ENCODE measurements around the gene TVP23C.

Gene TVP23C

DNA sequence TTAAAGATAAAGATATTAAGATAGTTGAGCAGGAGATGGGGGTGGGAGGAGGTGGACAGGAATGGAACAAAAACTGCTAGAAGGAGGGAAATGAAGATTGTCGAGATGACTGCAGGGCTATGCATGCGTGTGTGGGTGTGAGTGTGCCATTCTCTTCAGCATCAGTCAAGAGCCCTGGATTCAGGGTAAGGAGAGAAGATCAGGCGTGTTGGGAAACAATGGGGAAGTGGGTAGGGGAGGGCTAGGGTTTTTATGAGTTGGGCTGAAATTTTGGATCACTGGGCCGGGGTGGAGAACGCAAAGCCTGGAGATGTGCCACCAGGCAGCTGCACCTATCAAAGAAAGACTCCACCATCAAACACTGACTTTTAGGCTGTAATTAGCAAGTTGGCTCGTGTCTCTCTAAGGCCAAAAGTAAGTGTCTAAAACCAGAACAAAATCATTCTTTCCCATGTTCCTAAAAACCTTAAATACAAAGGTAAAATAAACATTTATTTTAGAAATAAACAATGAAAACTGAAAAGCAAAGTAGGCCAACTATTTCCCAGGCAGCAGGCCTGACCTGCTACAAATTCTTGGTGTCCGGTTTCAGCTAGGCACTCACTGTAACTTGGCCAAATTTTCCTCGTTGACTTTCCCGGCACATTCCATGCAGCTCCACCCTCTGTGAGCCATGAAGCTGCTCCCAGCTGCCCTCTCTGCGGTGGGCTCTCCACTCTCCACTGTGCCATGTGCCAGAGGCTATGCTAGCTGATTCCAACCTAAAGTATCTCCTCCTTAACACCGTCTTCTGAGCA lies 100.1 kb downstream of the TVP23C start:
- no peak for DNase-seq

GRCh38 chr17:15457723-15458094 lies 105.6 kb downstream of the TVP23C start:
- DNase-seq, result no peak

DNA sequence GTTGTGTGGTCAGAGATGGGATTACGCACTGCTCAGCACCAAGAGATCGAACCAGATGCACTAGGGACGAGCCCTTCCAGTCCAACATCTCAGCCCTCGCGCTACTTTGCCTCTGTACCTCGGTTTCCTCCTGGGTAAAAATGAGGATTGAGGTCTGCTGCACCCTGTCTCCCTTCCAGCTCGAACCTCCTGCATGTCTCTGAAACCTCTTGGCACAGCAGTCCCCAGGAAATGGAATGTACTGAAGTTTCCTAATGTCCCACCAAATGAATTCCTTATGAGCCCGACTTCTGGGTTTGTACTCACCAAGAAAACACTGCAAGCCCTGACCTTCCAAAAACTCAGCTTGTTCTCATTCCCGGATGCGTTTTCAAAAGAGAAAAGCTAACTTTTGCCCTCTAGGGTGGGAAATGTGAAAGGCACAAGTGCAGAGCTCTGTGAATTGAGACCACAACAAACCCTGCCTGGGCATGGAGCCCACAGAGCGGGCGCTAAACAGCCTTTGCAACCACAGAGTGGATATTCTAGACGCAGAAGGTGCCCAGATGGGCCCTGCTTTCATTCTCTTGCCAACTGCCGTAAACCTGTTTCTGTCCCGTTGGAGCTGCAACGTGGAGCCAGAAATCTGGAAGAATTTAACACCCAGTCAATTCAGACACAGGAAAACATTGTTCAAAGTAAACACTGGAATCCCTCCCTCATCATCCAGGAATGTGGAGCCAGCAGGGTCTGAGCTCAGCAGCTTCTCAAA lies 106.1 kb downstream of the TVP23C start:
- DNase-seq, result no peak

DNA sequence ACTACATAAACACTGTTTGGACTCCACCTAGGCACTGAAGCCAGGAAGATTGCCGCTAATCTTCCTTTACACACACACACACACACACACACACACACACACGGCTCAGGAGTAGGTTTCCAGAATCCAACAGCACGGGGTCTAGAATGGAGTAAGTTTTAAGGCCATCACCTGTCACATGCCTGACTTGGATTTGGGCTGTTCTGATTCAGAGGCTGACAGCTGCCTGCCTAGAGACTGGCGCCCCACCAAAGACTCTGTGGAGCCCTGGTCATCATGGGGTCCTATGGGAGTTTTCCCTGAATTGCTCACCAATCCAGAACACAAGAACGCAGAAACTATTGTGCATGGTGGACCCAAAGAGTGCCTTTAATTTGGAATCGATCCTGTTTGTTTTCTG lies 106.8 kb downstream of the TVP23C start:
- DNase-seq, result no peak

DNA sequence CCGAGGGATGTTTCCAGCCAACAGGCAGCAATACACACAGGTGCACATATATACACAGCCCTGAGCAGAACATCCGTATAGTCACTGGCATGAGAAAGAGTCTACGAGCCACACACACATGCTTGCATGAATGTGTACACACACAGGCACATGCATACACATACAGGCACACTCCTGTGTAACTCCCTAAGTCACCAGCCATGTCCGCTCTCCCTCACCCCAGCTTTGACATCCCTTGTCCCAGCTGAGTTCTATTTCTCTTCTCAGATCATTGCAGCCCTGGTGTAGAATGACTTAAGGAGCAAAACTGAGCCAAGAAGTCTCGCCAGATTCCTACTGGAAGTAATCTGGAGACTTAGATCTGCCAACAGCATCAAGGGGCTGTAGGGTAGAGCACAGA lies 108.9 kb downstream of the TVP23C start:
- DNase-seq, result no peak

DNA sequence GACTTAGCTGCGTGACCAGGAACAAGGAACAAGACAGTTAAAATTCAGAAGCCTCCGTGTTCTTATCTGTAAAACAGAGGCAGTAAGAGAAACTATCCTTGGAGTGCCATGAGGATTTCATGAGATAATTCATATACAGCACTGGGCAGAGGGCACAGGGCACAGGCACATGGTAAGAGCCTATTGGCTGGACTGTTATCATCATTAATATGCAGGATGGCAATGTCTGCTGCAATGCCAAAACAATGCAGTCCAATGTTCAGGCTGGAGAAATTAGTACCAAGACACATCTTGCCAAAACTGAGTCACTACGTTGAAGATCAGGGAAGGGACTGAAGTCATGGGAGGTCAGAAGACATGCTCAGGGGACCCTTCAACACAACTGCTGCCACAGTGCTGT lies 109.5 kb downstream of the TVP23C start:
- no peak for DNase-seq

- DNase-seq, result no peak
These were observed 110.0 kb downstream of the TVP23C start for GRCh38 chr17:15453246-15453645.

DNA sequence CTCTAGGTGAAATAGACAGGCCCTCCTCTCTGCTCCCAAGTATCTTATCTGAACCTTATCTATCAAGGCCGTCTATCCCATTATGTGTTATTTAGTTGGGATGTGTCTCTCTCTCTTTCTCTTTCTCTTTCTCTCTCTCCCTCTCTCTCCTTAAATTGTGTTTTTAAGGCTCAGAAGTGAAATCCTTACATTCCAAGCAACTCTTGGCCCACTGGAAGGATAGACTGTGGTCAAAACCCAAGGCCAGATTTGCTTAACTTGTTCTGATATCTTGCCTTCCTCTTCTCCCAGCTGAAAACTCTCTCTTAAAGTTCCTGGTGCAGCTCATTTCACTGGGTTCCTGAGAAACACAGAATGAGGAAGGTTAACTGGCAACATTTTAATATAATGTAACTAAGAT lies 110.5 kb downstream of the TVP23C start:
- DNase-seq, result no peak

All from DMS53 (cell line).